Medulla oblongata (tissue), 1 donor: Measurements from ENCODE around the gene LPCAT3.
"Not testable (repeated sequence)": the region's sequence is repeated elsewhere in the genome, so short reads cannot be mapped to it uniquely, and the experiment has no call there.

Experiments used
- DNase-seq: peaks from one replicate; pipeline ENCODE4 v3.0.0-alpha.2; 2015; ENCODE audit errors: extremely low spot score

The LPCAT3 gene, protein sequence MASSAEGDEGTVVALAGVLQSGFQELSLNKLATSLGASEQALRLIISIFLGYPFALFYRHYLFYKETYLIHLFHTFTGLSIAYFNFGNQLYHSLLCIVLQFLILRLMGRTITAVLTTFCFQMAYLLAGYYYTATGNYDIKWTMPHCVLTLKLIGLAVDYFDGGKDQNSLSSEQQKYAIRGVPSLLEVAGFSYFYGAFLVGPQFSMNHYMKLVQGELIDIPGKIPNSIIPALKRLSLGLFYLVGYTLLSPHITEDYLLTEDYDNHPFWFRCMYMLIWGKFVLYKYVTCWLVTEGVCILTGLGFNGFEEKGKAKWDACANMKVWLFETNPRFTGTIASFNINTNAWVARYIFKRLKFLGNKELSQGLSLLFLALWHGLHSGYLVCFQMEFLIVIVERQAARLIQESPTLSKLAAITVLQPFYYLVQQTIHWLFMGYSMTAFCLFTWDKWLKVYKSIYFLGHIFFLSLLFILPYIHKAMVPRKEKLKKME

DNA sequence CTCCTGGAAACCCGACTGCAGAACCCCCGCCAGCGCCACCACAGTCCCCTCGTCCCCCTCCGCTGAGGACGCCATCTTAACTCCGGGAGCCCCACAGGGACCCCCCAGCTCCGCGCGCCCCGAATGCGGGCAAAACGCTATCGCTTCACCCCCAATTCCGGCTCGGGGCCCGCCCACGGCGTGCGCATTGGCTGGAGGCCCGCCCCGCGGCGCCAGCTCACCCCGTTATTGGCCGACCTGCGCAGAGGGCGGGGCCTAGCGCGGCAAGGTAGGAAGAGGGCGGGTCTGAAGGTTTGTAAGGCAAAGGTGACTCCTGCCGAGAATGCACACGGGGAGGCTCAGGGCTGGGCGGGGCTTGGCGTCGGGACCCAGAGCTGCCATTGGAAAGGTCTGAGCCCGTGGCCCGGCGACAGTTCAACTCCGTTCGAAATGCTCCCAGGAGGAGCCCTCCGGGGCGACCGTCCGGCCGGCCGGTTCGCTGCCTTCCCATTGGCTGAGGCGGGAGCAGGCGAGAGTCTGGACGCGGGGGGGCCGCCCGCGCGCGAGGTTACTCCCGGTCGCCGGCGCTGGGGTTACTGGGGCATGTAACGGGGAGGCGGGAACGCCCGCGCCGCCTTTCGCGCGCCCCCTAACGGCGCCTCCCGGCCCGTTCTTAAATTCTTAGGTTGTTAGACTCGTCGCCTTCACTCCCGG, at the start of gene LPCAT3:
TSS of gene LPCAT3 (minus strand) at position 127 of the 693 bp plus-strand sequence. CDS start at position 75, 52 bp downstream.
- DNase-seq = peak; percentile 97

DNA sequence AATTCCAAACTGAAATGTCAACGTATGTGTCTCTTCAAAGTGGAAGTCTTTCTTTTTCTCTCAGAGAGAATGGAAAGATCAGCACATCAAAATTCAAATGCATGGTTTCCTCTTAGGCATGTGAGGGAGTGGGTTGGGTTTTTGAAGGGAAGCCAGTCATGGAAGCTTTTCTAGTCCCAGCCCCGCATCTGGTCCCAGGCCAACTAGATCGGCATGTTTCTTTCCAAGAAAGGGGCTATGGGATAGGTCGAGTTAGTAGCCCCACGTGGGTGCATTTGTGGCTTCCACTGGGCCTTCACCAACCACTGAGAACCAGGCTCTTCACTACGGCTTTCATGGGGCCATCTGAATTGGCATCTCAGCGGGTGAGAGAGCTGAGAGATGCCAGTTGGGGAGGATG, 48.8 kb upstream of the LPCAT3 start:
- no peak for DNase-seq

DNA sequence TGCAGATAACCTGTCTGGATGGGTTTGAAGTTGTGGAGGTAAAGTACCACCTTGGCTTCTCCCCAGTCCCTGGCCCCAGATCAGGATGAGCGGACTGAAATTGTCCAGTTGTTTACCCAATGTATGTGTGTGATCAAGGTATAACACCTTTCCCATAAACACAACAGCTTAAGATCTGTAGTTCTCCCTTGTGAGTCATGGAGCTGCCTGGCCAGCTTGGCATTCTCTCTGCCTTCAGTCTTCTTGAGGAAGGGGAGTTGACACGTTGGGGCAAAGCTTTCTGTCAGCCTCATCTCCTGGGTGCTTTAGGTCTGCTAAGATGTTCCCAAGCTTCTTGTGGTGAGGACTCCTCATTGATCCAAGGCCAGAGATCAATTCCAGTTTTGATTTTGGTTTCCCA, 48.3 kb upstream of the LPCAT3 start:
- no peak for DNase-seq

DNA sequence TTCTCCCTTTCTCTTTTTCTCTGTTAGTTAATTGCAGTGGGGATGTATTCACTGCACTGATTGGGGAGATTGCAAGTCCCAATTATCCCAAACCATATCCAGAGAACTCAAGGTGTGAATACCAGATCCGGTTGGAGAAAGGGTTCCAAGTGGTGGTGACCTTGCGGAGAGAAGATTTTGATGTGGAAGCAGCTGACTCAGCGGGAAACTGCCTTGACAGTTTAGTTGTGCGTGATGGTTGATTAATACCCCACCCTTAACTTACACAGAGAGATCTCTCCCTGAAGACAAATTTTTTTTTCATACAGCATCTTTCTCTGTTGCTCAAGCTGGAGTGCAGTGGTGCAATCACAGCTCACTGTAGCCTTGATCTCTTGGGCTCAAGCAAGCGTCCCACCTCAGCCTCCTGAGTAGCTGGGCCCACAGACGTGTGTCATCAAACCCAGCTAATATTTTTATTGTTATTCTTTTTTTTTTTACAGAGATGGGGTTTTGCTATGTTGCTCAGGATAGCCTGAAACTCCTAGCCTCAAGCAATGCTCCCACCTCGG, 46.9 kb upstream of the LPCAT3 start:
- no peak for DNase-seq

DNA sequence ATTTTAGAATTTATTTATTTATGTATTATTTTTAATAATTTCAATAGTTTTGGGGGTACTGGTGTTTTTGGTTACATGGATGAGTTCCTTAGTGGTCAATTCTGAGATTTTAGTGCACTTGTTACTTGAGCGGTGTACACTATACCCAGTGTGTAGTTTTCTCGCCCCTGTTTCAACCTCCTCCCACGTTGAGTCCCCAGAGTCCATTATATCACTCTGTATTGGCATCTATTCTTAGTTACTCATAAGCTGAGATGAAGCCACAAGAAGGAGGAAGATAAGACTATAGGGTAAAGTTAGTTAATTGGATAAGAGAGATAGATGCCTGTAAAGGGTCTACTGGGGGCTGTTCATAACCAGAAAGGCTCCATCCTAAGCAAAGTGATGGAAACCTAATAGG, 46.2 kb upstream of the LPCAT3 start:
- no peak for DNase-seq

DNA sequence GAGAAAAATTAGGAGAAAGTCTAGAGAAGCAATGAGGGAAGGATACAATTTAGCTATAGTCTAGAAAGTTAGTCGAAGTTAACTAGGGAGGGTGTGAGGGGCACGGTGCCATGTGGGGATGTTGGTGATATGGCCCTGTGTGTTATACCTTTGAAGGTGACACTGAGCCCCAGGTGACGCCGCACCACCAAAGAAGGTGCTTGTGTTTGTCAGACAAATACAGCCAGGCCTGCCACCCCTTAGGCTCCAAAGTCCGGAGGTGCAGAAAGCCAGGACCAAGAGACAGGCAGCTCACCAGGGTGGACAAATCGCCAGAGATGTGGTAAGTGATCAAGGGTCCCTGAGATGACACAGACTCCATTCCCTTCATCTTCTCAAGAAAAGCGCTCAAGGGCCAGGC, 43.3 kb upstream of the LPCAT3 start:
- no peak for DNase-seq

DNA sequence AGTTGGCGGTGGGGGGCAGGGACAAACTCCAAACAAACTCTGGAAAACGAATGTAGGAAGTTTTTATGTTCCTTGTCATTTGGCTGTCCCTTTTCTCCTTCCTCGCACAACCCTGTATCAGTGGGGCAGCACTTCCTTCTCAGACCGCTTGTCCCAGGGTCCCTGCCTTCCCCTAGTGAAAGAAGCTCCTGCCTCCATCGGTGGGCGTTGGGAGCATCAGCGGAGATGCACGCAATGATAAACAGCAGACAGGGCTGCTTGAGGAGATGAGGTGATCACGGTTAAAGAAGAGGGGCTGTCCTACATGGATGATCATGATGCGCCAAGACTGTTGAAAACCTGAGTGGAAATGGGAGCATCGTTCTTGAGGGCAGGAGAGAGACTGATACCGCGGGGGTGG, 42.9 kb upstream of the LPCAT3 start:
- no peak for DNase-seq

DNA sequence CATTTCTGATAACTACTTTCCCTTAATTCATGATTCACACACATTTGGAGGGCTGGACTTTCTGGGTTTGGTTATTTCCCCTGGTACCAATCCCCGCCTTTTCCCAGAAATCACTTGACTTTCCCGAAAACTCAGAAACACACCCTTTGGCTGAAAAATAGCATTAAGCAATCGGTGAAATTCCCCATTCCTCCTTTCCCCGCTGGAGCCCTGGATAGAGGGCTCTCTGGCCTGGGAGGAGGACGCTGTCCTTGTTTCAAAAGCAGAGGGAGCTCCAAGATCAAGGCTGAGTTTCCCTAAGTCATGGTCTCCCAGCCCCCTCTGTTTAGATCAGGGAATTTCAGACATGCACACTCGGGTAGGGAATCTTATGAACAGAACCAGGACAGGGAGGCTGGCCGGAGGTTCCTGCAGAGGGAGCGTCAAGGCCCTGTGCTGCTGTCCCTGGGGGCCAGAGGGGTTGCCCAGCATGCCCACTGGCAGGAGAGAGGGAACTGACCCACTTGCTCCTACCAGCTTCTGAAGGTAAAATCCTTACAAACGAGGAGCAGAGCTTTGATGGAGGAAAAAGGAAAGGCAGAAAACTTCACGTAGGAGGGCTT, 42.2 kb upstream of the LPCAT3 start, which contains the start of gene C1S:
TSS of gene C1S (plus strand) at position 366 of the 602 bp plus-strand sequence. CDS start 1,195 bp downstream, outside the sequence.
- peak; percentile 79 for DNase-seq

DNA sequence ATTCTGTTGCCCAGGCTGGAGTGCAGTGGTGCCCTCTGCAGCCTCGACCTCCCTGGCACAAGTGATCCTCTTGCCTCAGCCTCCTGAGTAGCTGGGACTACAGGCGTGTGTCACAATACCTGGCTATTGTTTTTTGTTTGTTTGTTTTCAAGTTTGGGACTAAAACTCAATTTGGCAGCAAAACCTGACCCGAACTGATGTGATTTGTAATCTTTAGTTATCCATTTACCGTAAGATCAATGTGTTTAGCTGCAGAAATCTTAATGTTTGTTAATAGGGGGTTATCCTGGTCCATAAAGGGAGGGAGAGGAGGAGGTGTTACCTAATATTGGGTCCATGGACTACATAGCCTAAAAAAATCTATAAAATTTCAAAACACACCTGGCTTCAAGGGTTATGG, 41.5 kb upstream of the LPCAT3 start:
- no peak for DNase-seq

DNA sequence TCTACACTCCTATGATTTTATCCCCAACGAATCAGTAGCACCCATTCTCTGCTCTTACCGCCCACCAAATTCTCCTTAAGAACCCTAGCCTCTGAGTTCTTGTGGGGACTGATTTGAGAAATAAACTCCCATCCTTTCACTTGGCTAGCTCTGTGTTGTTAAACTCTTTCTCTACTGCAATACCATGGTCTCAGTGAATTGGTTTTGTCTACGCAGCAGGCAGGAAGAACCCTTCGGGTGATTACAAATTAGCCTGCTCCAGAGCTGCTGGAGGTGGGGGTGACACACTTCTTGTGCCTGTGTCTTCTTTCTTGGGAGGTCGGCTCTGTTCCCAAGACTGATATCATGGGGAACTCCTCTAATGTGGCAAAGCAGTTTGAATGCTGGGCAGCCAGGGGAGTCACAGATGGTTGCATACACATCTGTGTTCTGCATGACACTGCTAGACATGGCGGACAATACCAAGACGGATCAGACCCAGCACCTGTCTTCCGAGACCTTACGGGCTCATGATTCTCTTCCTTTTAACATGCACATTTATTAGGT, 40.6 kb upstream of the LPCAT3 start:
- DNase-seq = no peak

DNA sequence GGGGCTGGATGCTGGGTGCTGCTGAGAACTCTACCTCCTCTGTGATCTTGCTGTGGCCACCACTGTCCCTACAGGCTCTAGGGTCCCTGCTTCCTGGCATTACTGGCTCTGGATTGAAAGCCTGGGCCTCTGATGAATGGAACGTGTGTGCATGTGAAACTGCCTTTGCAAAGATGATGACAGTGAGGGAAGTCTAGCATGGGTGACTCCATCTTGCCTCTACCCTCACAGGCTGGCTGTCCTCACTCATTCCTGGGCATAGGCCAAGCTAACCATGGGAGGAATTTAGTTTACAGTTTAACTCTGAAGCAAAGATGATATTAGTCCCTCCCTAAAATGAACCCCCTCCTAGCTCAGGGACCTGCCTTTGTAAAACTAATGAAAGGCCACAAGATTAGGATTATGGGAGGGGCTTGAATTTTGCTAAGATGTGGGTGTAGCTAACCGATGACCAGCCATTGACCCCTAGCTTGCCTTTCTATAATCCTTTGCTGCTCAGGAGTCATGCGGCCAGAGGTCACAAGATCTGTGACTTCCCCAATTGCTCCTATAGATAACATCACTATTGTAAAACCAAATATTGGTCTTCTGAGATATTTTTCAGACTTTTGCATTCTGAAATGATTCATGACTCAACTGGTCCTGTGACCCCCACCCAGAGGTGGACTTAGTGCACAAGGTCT, 40.0 kb upstream of the LPCAT3 start:
- no peak for DNase-seq

DNA sequence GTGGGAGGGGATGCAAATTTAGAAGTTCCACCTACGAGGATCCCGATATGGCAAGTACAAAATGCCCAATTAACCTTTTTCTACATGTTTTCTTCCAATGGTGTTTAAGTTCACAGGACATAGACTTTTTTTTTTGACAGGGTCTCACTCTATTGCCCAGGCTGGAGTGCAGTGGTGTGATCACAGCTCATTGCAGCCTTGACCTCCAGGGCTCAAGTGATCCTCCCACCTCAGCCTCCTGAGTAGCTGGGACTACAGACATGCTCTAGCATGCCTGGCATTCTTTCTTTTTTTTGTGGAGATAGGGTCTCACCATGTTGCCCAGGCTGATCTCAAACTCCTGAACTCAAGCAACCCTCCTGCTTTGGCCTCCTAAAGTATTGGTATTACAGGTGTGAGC, 37.5 kb upstream of the LPCAT3 start:
- not testable (repeated sequence) for DNase-seq

DNA sequence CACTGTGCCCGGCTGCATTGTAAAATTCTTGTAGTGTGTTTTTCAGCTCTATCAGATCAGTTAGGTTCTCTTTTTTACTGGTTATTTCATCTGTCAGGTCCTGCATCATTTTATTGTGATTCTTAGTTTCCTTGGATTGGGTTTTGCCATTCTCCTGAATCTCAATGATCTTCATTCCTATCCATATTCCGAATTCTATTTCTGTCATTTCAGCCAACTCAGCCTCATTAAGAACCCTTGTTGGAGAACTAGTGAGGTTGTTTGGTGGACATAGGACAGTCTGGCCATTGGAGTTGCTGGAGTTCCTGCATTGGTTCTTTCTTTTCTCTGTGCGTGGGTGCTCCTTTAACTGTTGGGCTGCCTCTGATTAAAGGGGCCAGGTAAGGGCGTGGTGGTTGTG, 36.6 kb upstream of the LPCAT3 start:
- no peak for DNase-seq

DNA sequence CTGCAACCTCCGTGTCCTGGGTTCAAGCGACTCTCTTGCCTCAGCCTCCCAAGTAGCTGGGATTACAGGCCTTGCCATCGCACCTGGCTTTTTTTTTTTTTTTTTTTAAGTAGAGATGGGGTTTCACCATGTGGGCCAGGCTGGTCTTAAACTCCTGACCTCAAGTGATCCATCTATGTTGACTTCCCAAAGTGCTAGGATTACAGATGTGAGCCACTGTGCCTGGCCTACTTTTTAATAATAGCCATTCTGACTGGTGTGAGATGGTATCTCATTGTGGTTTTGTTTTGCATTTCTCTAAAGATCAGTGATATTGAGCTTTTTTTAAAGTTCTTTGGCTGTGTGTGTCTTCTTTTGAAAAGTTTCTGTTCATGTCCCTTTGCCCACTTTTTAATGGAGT, 31.7 kb upstream of the LPCAT3 start:
- not testable (repeated sequence) for DNase-seq

DNA sequence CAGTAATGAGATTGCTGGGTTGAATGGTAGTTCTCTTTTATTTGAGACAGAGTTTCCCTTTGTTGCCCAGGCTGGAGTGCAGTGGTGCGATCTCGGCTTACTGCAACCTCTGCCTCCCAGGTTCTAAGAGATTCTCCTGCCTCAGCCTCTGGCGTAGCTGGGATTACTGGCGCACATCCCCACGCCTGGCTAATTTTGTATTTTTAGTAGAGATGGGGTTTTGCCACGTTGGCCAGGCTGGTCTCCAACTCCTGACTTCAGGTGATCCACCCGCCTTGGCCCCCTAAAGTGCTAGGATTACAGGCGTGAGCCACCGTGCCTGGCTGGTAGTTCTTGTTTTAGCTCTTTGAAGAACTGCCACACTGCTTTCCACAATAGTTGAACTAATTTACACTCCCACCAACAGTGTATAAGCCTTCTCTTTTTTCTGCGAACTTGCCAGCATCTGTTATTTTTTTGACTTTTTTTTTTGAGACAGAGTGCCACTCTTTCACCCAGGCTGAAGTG, 31.2 kb upstream of the LPCAT3 start:
- DNase-seq = not testable (repeated sequence)

DNA sequence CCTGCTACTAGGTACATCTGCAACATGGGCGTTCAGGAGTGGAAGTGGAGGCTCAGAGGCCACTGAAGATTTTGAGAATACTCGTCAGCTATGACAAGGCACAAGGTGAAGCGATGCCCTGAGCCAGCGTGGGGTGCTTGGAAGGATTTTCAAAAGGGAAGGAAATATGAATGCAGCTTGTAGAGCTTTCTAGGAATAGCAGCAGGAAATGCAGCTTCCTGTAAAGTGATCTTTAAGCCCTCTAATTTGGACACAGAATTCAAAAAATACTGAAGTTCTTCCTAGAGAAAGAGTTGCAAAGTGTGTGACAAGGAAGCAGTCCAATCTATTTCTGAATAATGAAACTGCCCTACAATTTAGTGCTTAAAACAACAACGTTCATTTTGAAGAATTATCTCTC, 29.0 kb upstream of the LPCAT3 start:
- DNase-seq = peak; percentile 3

DNA sequence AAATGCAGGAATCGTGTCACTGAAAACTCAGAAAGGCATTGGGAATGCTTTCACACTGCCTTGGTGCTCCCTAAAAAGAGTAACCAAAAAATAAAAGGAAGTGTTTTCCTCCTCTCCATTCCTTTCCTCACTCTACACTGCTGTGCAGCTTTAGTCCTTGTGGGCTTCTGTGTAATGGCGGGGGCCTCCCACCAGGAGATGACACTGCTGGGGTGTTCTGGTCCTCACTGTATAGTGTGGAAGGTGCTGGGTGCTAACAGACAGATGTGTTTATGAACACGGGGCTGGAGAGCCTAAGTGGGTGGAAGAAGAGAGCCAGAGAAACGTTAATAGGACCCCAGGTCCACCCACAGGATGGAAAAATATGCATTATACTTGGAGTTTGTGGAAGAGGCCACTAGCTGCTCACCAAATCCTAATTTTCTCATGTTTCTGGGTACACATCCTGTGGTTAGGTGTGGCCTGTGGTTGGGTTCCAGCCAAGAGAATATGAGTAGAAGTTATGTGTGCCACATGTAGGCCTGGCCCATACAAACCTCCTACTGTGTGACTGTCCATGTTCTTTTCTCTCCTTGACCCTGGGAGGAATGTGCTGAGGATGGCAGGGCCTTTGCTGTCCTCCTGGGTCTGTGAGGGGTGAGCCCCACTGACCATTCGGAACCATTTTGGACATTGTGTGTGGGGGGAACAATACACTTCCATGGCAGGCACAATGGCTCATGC, 28.3 kb upstream of the LPCAT3 start:
- DNase-seq = no peak

DNA sequence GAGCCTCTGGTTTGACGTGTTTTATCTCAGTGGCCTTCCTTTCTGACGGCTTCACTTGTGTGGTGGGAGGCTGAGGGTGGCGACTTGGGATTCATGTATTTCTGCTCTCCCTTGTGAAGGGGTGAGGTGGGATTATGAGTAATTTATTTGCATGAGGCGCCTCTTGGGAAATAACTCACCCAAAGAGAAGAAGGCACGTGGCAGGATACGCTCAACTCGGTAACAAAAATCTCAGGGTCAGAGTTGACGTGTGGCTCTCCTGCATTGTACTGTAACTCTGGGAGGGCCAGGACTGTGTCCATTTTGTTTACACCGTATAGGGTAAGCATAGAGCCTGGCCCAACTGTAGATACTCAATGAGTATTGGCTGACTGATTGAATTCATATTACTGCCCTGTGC, 27.6 kb upstream of the LPCAT3 start:
- no peak for DNase-seq

DNA sequence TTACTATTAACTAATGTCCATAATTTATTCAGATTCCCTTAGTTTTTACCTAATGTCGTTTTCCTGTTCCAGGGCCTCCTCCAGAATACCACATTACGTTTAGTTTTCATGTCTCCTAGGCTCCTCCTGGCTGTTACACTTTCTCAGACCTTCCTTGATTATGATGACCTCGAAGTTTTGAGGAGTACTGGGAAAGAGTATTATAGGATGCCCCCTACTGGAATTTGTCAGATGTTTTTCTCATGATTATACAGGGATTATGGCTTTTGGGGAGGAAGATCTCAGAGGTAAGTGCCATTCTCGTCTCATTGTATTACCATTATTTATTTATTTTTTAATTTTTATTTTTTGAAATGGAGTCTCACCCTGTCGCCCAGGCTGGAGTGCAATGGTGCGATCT, 24.6 kb upstream of the LPCAT3 start:
- DNase-seq = peak; percentile 39

DNA sequence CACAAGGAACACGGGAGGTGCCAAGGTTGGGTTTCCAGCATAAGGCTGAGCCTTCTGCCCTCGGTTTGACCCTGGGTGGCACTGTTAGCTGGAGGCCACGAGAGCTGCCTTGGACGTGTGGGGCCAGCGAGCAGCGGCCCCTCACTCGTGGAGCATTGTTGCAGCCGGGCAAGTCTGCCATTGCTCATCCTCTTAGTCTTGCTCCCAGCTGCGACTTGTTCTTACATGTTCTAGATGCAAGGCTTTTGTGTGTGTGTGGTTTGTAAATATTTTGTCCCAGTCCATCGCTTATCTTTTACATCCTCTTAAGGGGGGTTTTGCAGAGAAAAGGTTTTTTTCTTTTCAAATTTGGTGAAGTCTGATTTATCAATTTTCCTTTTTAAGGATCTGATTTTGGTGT, 21.1 kb upstream of the LPCAT3 start:
- DNase-seq = no peak
